HepG2 (cell line): ENCODE data around the gene TMEM187. TPM values are rescaled to one million over a fixed set of nuclear protein-coding genes. Genes with fewer than 3 reads are reported as not detected.

Source experiments
- ATAC-seq: fragments of 200-7000 bp; cut with Tn5 transposase; 3 replicates; pipeline ENCODE4 v1.9.1; 2020; ENCODE audit warnings: mild to moderate bottlenecking, moderate library complexity
- BruUV-seq: library from RNA; stranded (reverse); fragments of 400-500 nt; replicated peaks from 2 replicates; lab custom pipeline; 2021; lab: Mats Ljungman, UMichigan
- CTCF ChIA-PET: fragments of 300-600 bp; formaldehyde crosslinking; extraction: SDS; loops from one replicate; lab custom pipeline; 2021; ENCODE audit warnings: low total read pairs, inconsistent platforms, low intra/inter-chr PET ratio; lab: Yijun Ruan, JAX
- POLR2A ChIA-PET: fragments of 350-600 bp; sonication (Branson Sonifier 250); formaldehyde crosslinking; loops from one replicate; lab custom pipeline; 2020; ENCODE audit warnings: antibody characterized with exemption, inconsistent platforms; lab: Yijun Ruan, JAX
- DNase-seq: peaks from one replicate; pipeline ENCODE4 v3.0.0-alpha.2; 2015; ENCODE audit warnings: low spot score
- FAIRE-seq: peaks from 3 replicates; lab custom pipeline; 2011; peaks lifted over from hg19 to GRCh38; lab: Jason Lieb, UNC
- H2AFZ ChIP-seq: one replicate; pipeline ENCODE4 v1.6.1; 2011; ENCODE audit warnings: low read length, inconsistent platforms
- H3K27ac ChIP-seq: fragments of 300-600 bp; 3 replicates; pipeline ENCODE4 v1.8.0; 2011; ENCODE audit warnings: mixed run types, mild to moderate bottlenecking, mixed read lengths, low read length, inconsistent platforms; ENCODE audit not compliant: insufficient read depth; ENCODE audit errors: extremely low read length
- H3K27me3 ChIP-seq, 2 experiments: fragments of 200-600 bp in 1 of 2; 2 replicates in 1 of 2; 3 replicates in 1 of 2; pipeline versions ENCODE4 v1.6.0 to v1.8.0; 2011; ENCODE audit warnings: low read length in 2 of 2, mild to moderate bottlenecking in 2 of 2, moderate library complexity in 2 of 2, inconsistent platforms in 1 of 2; ENCODE audit not compliant: insufficient read depth in 2 of 2, control insufficient read depth in 1 of 2
- H3K36me3 ChIP-seq, 2 experiments: fragments of 200-600 bp in 1 of 2; replicated peaks in 1 of 2; 2 replicates in 1 of 2; 3 replicates in 1 of 2; pipeline versions ENCODE4 v1.5.1 to v1.8.0; 2011; ENCODE audit warnings: low read length in 2 of 2, inconsistent platforms in 1 of 2; ENCODE audit not compliant: insufficient read depth in 2 of 2, control insufficient read depth in 1 of 2
- H3K4me1 ChIP-seq: 2 replicates; pipeline ENCODE4 v1.5.1; 2012; ENCODE audit warnings: low read length, inconsistent platforms; ENCODE audit not compliant: insufficient read depth
- H3K4me2 ChIP-seq: 2 replicates; pipeline ENCODE4 v1.6.0; 2011; ENCODE audit warnings: low read depth, low read length, inconsistent platforms
- H3K4me3 ChIP-seq, 3 experiments: fragments of 200-600 bp in 1 of 3; sonication (generic), shearing (Covaris generic) in 1 of 3; replicated peaks in 1 of 3; 2 replicates each; pipeline ENCODE4 v1.5.1; 2011 to 2016; ENCODE audit warnings: low read length in 3 of 3, inconsistent platforms in 2 of 3, low read depth in 2 of 3, mild to moderate bottlenecking in 2 of 3, control low read depth in 1 of 3, mixed read lengths in 1 of 3; ENCODE audit not compliant: insufficient read depth in 1 of 3
- H3K79me2 ChIP-seq: one replicate; pipeline ENCODE4 v1.6.1; 2011; ENCODE audit warnings: low read length, inconsistent platforms; ENCODE audit not compliant: insufficient read depth
- H3K9ac ChIP-seq: 2 replicates; pipeline ENCODE4 v1.6.0; 2011; ENCODE audit warnings: mild to moderate bottlenecking, low read depth, low read length, inconsistent platforms; ENCODE audit not compliant: insufficient read depth
- H3K9me3 ChIP-seq: 2 replicates; pipeline ENCODE4 v1.5.1; 2012; ENCODE audit warnings: mild to moderate bottlenecking, low read length
- H4K20me1 ChIP-seq: 2 replicates; pipeline ENCODE4 v1.6.0; 2011; ENCODE audit warnings: inconsistent platforms, mild to moderate bottlenecking, low read length, moderate library complexity; ENCODE audit not compliant: insufficient read depth
- GABPA ChIP-seq, 2 experiments: IDR thresholded peaks; 2 replicates each; pipeline ENCODE4 v1.6.1; 2011 to 2016; ENCODE audit warnings: low read depth in 2 of 2, low read length in 1 of 2, missing biosample characterization in 1 of 2, missing genetic modification characterization in 1 of 2
- HOMEZ ChIP-seq: IDR thresholded peaks from 2 replicates; pipeline ENCODE4 v1.6.1; 2016; ENCODE audit warnings: low read depth
- NCOR1 ChIP-seq: fragments of 200-600 bp; sonication (generic); IDR thresholded peaks from 2 replicates; pipeline ENCODE4 v1.7.0; 2017; ENCODE audit warnings: antibody characterized with exemption, low read length, borderline replicate concordance
- SKIL ChIP-seq: sonication (generic); formaldehyde crosslinking; IDR thresholded peaks from 2 replicates; pipeline ENCODE4 v1.8.0; 2022; ENCODE audit warnings: missing genetic modification reagents, mild to moderate bottlenecking, moderate library complexity, borderline replicate concordance
- TARDBP ChIP-seq: sonication (generic); formaldehyde crosslinking; IDR thresholded peaks from 2 replicates; pipeline ENCODE4 v1.8.0; 2022; ENCODE audit warnings: mild to moderate bottlenecking, missing genetic modification reagents
- ZSCAN9 ChIP-seq: IDR thresholded peaks from 2 replicates; pipeline ENCODE4 v1.6.1; 2016; ENCODE audit warnings: borderline replicate concordance
- WGBS: methylation state at CpG from one replicate; pipeline ENCODE4 v1.1.6; 2017; ENCODE audit warnings: low lambda C conversion rate; 5-methylcytosine and 5-hydroxymethylcytosine counted together
- in situ Hi-C: cut with HindIII; loops from 2 replicates; pipeline ENCODE4 v1.10.0; 2017; ENCODE audit warnings: low pct_unique_long_range_greater_than_20kb; ENCODE audit not compliant: extremely low pct_ligation_motif_present
- intact Hi-C: fragments of 100-400 bp; cut with micrococcal nuclease; formaldehyde crosslinking; loops from one replicate; pipeline ENCODE4 v1.10.0; 2022; ENCODE audit not compliant: unreplicated experiment
- polyA plus RNA-seq, 8 experiments: library from polyadenylated mRNA; depleted of rRNA in 3 of 8; stranded (reverse) in 7 of 8; unstranded in 1 of 8; fragments of >200 nt; fragmentation: Illumina TruSeq in 4 of 8; extraction: Trizol in 4 of 8; gene quantifications; 2 replicates each; pipeline versions ENCODE4 v1.2.1 to v1.2.3, GENCODE V29; 2011 to 2016; ENCODE audit warnings: low read depth in 4 of 8, missing spikeins in 1 of 8, mixed read lengths in 1 of 8; ENCODE audit not compliant: insufficient read depth in 1 of 8
- total RNA-seq, 5 experiments: library from RNA; depleted of rRNA; stranded (reverse); fragments of >200 nt; fragmentation: Illumina TruSeq; extraction: Trizol; gene quantifications; 2 replicates each; pipeline ENCODE4 v1.2.3, GENCODE V29; 2016; ENCODE audit warnings: low read depth in 1 of 5

Gene TMEM187
- total and polyA plus RNA-seq, 2 of the 13 experiments (the other 11 are each of a cell fraction or from before 2014, with no cell fraction given), result 2.2 to 6.2 TPM

GRCh38 chrX:153933748-153934147 is 38.8 kb upstream of the TMEM187 start:
- Histone ChIP-seq H3K79me2 (peaks cover 9% of the 10 kb centered on the region), H3K27ac (no peak overlapping the region), H3K4me3 (peak overlapping the region; percentile 67 to 81 (median 80)), H3K4me2 (peak overlapping the region; percentile 76), H4K20me1 (no peaks in the 10 kb centered on the region), H3K9ac (peak overlapping the region; percentile 78), H2AFZ (no peak overlapping the region), H3K4me1 (peaks cover 18% of the 10 kb centered on the region), H3K27me3 (no peaks in the 10 kb centered on the region), H3K9me3 (no peaks in the 10 kb centered on the region), H3K36me3 (peaks cover 1 to 8% of the 10 kb centered on the region in 2 experiments; a peak in 1 of 5 replicates)
- TF ChIP-seq GABPA (IDR thresholded peaks at IDR 0.05; ENCODE audit: low read depth, low read length), result no peak
- no peak for TF ChIP-seq GABPA (CRISPR knock-in tag; IDR thresholded peaks at IDR 0.05; ENCODE audit: low read depth)
- no peak for TF ChIP-seq SKIL
- TF ChIP-seq HOMEZ (CRISPR knock-in tag), result no peak
- TF ChIP-seq ZSCAN9 (CRISPR knock-in tag), result no peak
- no peak for TF ChIP-seq NCOR1
- TF ChIP-seq TARDBP (CRISPR knock-in tag), result no peak
- ChIA-PET POLR2A (no interaction called here), CTCF (no interaction called here)
- BruUV-seq, result no TSS peak
- no peak for FAIRE-seq
- DNase-seq, result no peak
- intact Hi-C loops (no loop called here), in situ Hi-C loops (no loop called here)
- 14% methylated on average over 3 of the region's 7 CpGs for WGBS
- no peak for ATAC-seq
